Measurements from ENCODE around the gene RAPGEF5. TPM values are rescaled to one million over a fixed set of nuclear protein-coding genes. Genes with fewer than 3 reads are reported as not detected.

RAPGEF5 gene
- total RNA-seq, 1 experiment from 2014 or later = 3.4 TPM

DNA sequence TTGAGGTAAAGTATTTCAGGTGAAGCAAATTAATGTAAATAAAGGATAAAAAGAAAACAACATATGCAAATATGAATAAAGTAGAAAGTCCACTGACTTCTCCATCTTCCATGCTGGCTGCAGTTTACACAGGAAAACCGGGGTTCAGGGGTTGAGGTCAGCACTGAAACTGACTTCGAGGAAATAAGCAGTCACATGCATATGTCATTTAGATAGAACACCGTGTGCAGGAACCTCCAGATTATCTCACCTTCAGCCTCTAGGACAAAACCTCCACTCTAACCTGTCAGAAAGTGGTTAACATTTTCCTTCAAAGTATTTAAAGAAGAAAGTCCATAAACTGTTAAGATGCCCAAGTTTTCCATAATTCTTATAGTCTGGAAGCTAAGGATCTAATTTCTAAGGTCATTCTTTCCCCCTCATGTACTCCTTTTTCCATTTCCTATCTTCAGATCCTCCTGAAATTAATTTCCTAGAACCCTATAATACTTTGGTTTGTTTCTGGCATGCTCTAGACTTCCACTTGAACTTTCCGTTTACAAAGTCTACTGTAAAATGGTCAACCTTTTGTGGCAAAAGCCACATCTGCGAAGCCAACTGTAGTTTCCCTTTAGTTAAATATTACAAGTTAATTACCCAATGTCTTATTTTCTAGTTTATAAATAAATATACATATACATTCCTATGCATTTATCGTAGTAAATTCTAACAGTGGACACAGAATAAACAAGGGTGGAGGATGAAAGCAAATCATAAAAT, 173.3 kb downstream of the RAPGEF5 start:
- in situ Hi-C loops (cut with HindIII; ENCODE audit: low sequenced_read_pairs) = no loop called here
- DNase-seq (ENCODE audit: low spot score) = no peak

DNA sequence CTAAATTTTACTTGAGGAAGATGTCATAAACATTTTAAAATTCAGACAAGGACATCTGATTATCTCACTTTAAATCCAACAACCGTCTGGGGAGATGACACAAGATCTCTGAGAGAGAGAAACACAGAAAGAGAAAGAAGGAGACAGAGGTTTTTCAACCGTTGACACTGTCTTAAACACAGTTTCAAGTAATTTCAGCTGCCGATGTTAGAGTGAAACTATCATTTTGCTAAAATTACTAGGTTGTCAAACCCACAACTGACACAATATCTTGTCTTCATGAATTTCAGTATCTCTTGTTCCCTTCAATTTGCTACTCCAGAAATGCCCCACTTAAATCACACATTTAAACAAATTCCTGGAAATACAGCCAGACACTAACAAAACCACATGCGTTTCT, 174.8 kb downstream of the RAPGEF5 start:
- in situ Hi-C loops (cut with HindIII; ENCODE audit: low sequenced_read_pairs) = no loop called here
- no peak for DNase-seq (ENCODE audit: low spot score)

DNA sequence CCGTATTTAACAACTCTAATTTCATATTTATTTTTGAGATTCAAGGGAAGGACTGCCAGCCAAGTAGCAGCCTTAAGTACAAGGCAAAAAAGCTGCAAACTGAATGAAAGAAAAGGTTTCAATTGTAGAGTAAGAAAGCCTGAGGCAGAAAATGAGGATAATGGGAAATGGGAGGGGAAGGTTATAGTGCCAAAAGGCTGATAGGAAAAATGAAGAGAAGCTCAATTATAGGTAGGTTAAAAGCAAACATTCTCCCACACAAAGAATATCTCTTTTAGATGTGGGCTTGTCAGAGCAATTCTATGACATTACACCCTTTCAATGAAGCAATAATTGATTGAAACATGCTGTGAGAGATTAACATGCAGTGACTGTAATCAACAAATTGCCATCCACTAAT, 175.3 kb downstream of the RAPGEF5 start:
- in situ Hi-C loops (cut with HindIII; ENCODE audit: low sequenced_read_pairs) = no loop called here

DNA sequence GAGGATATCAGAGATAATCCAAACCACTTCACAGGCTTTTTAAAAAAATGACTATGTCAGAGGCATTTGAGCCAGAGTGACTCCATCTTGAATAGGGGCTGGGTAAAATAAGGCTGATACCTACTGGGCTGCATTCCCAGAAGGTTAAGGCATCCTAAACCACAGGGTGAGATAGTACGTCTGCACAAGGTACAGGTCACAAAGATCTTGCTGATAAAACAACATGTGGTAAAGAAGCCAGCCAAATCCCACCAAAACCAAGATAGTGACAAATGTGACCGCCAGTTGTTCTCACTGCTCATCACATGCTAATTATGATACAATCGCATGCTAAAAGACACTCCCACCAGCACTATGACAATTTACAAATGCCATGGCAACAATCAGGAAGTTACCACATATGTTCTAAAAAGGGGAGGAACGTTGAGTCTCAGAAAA, 177.5 kb downstream of the RAPGEF5 start:
- in situ Hi-C loops (cut with HindIII; ENCODE audit: low sequenced_read_pairs) = no loop called here
- no peak for DNase-seq (ENCODE audit: low spot score)

More for the DNA sequence above, 175.3 kb downstream of the RAPGEF5 start:
- no peak for DNase-seq (ENCODE audit: low spot score)

DNA sequence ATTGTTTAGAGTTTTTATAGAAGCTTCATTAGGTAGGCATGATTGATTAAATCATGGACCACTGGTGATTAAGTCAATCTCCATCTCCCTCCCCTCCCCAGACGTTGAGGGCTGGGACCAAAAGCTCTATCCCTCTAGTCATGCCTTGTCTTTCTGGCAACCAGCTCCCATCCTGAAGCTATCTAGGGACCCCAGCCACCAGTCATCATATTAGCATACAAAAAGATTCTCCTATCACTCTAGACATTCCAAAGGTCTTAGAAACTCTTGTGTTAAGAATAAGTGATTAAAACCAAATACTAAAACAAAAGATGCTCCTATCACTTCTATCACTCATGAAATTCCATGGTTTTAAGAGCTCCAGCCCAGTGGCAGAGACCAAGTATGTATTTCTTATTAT, 178.2 kb downstream of the RAPGEF5 start:
- in situ Hi-C loops (cut with HindIII; ENCODE audit: low sequenced_read_pairs) = no loop called here
- DNase-seq (ENCODE audit: low spot score) = no peak

DNA sequence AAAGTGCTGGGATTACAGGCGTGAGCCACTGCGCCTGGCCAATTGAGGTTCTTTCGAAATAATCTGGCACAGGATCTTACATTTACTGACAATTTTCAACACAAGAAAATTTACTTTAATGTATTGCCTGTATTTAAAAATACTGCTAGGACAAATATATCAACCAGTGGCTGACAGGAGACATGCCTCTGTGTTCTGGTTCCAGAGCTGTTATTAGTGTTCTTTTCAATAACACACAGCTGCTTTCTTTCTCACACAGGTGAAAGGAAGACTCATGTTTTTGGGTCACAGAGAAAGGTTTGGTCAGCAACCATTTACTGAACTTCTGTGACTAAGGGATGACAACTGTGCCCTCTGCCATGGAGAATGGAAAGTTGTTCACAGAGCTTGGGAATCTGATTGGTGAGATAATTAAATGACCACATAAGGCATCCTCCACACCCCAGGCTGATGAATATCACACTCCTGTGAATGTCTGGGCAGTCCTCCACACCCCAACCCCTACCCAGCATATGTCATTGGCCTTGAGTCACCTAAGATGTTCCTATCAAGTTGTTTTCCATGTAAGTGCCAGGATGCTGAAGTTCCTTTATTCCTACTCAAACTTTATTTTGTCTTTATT, 180.1 kb downstream of the RAPGEF5 start:
- DNase-seq (ENCODE audit: low spot score) = no peak
- in situ Hi-C loops (cut with HindIII; ENCODE audit: low sequenced_read_pairs) = no loop called here

DNA sequence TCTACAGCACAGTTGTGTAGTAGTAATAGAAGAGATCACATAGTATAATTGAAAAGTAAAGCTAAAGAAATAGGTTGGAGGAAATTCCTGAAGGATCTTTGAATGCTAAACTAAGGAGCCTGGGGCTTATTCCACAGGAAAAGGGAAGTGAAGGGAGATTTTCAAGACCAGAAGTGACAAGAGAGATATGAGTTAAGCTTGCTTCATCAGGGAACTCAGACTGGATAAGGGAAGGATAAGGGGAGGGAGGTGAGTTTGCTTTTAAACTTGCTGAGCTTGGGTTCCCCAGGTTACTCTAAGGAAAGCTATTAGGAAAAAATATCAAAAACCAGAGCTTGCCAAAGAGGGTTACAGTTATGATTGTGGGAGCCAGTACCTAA, 182.4 kb downstream of the RAPGEF5 start:
- in situ Hi-C loops (cut with HindIII; ENCODE audit: low sequenced_read_pairs) = no loop called here
- DNase-seq (ENCODE audit: low spot score) = no peak

DNA sequence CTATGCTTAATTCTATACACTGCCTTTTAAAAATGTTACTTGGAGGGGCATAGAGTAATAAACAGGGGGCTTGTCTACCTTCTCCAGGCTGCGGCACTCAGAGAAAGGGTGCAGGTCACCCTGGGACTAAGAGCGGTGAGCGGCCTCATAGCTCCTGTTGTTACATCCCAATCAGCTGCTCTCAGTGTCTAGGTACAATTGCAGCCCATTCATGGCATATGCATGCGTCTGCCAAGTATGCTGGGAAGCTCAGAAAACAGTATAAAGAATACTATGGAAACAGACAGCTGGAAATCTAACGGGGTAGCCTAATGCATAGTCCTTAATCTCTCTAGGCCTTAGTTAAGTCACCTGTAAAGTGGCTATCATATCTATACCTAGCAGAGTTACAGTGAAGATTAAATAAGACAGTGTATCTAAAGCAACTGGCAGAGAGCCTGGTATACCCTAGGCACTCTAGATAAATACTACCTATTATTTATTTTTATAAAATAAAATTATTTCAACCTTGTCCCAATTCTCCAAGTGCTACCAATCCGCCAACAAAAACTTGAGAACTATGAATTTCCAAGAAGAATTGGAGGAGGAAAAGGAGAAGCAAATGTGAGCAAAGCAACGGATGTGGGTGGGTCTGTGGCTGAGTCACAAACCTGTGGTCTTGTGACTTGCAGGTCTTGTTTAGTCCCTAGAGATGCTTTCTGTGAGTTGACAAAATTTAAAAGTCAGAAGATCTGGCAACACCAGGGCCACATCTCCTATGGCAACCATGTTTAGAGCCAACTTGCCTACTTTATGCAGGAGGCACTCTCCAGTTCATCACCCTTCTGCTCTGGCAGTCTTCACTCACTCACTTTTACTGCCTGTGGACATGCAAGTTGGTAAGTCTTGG, 183.0 kb downstream of the RAPGEF5 start:
- in situ Hi-C loops (cut with HindIII; ENCODE audit: low sequenced_read_pairs) = no loop called here
- no peak for DNase-seq (ENCODE audit: low spot score)

DNA sequence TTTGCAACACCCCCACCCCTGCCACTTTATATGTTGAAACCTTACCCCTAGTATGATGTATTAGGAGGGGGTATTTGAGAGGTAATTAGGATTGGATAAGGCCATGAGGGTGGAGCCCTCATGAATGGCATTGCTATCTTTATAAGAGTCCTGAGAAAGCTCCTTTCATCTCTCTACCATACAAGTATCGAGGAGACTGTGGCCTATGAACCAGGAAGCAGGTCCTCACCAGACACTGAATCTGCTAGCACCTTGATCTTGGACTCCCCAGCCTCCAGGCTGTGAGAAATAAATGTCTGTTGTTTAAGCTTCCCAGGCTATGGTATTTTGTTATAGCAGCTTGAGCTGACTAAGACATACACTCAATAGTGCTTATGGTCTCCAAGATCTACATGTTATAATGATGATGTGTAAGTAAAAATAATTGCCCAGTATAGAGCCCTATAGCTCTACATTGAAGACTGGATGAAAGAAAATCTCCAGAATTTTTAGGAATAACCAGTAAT, 188.8 kb downstream of the RAPGEF5 start:
- in situ Hi-C loops (cut with HindIII; ENCODE audit: low sequenced_read_pairs) = no loop called here

DNA sequence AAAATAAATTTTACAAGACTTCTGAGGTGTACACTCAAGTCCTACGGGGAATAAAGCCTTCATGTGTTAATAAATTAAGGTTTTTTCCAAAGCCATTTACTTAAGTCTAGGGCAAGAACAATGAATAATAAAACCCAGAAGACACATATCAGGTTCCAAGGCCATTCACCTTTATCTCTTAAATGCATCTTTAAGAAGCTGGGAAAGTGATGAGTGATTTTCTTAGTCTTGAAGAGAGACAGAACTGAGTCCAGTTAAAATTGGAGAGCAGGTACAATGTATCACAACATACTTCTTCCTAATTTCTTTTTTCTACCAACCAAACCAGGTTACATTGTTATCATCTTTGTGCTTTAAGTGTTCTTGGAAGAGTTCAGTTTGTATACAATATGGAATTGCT, 189.5 kb downstream of the RAPGEF5 start:
- in situ Hi-C loops (cut with HindIII; ENCODE audit: low sequenced_read_pairs) = no loop called here
- DNase-seq (ENCODE audit: low spot score) = no peak

More for the DNA sequence above, 188.8 kb downstream of the RAPGEF5 start:
- DNase-seq (ENCODE audit: low spot score) = no peak

DNA sequence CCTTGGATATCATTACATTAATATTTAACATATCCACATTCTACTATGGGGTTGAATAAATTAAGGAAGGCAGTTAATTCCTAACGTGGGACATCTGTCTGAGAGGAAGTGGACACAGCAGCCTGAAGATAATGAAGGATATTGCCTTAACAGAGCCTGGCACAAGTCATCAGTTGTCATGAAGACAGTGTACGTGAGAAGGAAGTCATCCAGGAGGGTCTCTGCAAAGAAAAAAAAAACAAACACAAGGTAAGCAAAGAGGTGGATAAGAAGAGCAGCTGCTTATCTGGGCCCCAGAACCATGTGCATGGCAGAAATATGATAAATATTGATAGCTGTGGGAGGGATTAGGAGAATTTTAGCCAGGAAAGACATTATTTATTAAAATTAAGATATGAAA, 190.0 kb downstream of the RAPGEF5 start:
- DNase-seq (ENCODE audit: low spot score) = no peak
- in situ Hi-C loops (cut with HindIII; ENCODE audit: low sequenced_read_pairs) = no loop called here

DNA sequence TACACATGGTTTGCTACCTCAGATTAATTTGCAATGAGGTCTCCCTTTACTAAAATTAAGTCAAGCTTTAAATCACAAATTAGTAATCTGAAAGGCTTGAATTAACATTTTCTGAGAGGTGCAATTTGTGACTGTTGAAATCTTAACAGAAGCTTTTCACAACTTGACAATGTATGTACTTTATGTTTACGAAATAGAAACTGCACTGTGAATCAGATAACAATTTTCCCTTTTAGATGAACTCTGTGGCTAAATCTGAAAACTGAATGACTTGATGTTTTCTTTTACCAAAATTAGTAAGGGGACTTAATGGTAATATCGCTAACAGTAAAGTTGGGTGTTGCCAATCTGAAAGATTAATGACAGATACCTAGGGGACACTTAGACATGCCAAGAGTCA, 197.6 kb downstream of the RAPGEF5 start:
- in situ Hi-C loops (cut with HindIII; ENCODE audit: low sequenced_read_pairs) = no loop called here
- no peak for DNase-seq (ENCODE audit: low spot score)

DNA sequence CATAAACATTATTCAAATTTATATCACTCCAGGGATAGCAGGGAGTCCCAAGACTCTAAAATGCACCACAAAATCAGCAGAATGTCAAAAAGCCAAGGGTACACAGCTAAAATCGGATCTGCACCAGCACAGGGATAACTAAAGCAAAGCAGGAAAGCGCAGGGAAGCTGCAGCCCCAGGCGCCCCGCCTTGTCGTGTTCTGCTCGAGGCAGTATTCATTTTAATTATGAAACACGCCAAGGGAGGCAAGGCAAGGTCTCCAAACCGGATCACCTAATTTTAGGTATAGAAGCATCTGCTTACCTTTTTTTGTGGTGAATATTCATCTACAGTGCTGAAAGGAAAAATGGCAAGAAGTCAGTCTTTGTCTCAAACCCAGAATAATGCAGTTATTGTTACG, 199.4 kb downstream of the RAPGEF5 start:
- no peak for DNase-seq (ENCODE audit: low spot score)
- in situ Hi-C loops (cut with HindIII; ENCODE audit: low sequenced_read_pairs) = no loop called here

DNA sequence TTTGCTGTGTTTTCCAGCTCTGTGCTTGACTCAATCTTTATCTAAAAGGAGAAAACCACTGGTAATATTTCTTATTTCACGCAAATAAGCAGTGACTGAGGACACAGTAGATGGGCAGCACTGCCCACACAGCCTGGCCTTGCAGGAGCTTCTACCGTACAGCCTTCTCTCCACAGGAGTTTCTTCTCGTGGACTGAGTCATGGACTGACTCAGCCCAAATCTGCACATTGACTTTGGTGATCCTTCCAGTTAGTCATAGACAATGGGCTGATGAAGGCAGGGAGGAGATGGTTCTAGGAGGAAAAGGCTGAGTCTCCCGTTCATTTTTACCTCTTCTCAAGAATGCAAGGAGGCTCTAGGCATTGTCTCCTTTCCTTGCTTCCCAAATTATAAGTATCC, 200.7 kb downstream of the RAPGEF5 start:
- in situ Hi-C loops (cut with HindIII; ENCODE audit: low sequenced_read_pairs) = no loop called here
- DNase-seq (ENCODE audit: low spot score) = no peak

DNA sequence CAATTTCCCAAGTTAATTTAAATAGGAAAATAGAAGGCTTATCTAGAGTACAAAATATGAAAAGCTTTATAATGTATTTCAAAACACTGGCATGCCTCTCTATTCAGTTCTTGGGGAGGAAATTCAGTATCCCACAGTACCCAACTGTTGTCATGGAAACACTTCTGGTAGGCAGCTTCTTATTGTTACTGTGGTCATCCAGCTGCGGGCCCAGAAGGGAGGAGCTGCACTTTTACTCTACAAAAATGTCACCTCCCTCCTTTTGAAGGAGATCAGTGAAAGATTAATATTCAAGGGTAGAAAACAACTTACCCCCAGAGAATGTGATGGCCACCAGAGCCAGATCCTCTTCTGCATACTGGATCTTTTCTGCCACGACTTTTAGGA, 202.8 kb downstream of the RAPGEF5 start:
- in situ Hi-C loops (cut with HindIII; ENCODE audit: low sequenced_read_pairs) = no loop called here
- DNase-seq (ENCODE audit: low spot score) = no peak

DNA sequence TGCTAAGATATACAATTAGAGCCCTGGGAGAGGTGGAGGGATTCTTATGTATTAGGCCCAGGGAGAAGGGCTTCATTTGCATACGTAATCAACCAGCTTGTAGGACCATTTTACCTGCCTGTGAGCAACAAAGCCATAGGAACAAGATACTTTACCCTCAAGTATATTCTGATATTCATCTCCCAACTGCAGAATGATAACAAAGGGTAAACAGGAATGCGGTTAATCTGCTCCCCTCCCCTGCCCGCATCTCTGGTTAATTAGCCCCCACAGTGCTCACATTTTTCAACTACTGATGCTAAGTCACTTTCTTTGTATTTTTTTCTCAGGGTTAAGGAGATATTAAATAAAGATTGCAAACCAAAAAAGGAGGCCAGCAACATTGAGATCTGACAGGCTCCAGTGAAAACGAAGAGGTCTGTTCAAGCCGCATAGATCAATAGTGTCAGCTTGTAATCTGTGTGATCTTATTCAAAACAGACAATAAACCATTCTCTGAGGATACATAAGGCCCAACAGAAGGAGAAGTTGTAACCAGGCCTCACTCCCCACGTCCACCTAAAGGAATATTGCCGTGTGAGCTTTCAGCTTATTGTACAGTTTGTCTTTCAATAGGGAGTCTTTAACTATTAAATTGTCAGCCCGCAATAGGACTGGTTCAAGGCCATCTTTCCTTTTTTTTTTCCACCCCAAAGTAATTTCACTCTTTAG, 203.4 kb downstream of the RAPGEF5 start:
- no peak for DNase-seq (ENCODE audit: low spot score)
- in situ Hi-C loops (cut with HindIII; ENCODE audit: low sequenced_read_pairs) = no loop called here

DNA sequence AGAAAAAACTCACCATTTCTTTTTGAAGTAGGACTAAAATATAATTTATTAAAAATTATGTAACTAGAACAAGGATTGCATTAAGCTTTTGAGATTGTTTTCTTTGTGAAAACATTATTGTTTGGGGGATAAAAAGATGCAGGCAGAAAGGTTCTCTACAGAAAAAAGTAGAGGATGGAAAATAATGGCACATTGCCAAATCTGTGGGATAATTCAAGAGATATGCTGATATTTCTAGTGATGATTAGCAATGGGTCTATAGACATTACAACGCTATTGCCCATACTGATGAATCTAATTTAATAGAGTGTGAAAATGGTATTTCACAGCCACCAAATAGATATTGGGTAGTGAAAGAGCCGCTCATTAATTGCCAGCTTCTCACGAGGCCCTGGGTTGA, 204.3 kb downstream of the RAPGEF5 start:
- DNase-seq (ENCODE audit: low spot score) = no peak
- in situ Hi-C loops (cut with HindIII; ENCODE audit: low sequenced_read_pairs) = no loop called here

DNA sequence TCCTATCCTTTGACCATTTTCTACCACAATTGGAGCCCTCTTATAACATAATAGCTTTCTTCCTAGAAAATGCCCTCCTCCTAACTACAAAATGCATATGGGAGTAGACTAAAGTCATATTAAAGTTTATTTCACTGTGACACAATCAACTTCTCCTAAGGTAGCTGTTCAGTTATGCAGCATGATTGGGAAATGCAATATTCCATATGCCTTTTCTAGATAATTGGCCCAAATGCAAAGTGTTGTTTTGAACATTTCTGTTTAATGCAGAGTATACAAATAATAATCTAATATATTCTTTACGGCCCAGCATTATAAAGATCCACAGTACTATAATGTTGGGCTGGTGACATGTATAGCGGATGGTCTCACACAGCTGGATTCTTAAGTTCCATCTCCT, 205.1 kb downstream of the RAPGEF5 start:
- no peak for DNase-seq (ENCODE audit: low spot score)
- in situ Hi-C loops (cut with HindIII; ENCODE audit: low sequenced_read_pairs) = no loop called here

DNA sequence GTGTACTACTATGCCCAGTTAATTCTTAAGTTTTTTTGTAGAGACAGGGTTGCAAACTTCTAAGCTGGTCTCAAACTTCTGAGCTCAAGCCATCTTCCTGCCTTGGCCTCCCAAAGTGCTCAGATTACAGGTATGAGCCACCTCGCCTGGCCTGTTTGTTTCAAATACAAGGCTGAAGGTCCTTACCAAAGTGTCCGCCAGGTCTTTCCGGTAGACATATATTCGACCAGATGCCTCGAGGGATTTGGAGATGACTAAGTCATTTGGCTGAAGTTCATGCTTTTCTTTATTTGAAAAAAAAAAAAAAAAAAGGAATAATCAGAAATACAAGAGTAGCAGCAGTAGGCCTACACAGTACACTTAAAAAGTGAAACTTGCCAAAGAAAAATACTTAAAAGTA, 206.7 kb downstream of the RAPGEF5 start:
- in situ Hi-C loops (cut with HindIII; ENCODE audit: low sequenced_read_pairs) = no loop called here
- no peak for DNase-seq (ENCODE audit: low spot score)
